ENCODE measurements around the gene CD3E.

- TF ChIP-seq, protein P1, sequence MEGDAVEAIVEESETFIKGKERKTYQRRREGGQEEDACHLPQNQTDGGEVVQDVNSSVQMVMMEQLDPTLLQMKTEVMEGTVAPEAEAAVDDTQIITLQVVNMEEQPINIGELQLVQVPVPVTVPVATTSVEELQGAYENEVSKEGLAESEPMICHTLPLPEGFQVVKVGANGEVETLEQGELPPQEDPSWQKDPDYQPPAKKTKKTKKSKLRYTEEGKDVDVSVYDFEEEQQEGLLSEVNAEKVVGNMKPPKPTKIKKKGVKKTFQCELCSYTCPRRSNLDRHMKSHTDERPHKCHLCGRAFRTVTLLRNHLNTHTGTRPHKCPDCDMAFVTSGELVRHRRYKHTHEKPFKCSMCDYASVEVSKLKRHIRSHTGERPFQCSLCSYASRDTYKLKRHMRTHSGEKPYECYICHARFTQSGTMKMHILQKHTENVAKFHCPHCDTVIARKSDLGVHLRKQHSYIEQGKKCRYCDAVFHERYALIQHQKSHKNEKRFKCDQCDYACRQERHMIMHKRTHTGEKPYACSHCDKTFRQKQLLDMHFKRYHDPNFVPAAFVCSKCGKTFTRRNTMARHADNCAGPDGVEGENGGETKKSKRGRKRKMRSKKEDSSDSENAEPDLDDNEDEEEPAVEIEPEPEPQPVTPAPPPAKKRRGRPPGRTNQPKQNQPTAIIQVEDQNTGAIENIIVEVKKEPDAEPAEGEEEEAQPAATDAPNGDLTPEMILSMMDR (IDR thresholded peaks at IDR 0.05) = no peak
- TF ChIP-seq POLR2A (IDR thresholded peaks at IDR 0.05) = no peak
Observed at GRCh38 chr11:118275176-118275575, 29.4 kb upstream of the CD3E start.

Measured in adrenal gland (tissue), 5 donors.